Gastrocnemius medialis (tissue), 4 donors: ENCODE measurements around the gene TGFA. TPM values are rescaled to one million over a fixed set of nuclear protein-coding genes. Genes with fewer than 3 reads are reported as not detected.

Experiments used
- ATAC-seq, 2 donors: fragments of 150-250 bp; one replicate each; pipeline ENCODE4 v1.9.1; 2016
- DNase-seq, 2 donors: peaks; one replicate each; pipeline ENCODE4 v3.0.0-alpha.2; 2019
- H3K27ac ChIP-seq, 4 donors: fragments of 200-600 bp; sonication (generic); 1 replicate in 1 of 4; 2 replicates in 3 of 4; pipeline ENCODE4 v1.5.1; 2016 to 2018; ENCODE audit warnings: mild to moderate bottlenecking in 2 of 4, moderate library complexity in 1 of 4
- H3K27me3 ChIP-seq, 3 donors: fragments of 200-600 bp; sonication (generic) in 2 of 3; 1 replicate in 1 of 3; 2 replicates in 2 of 3; pipeline versions ENCODE4 v1.5.1 to v1.6.0; 2016 to 2019; ENCODE audit warnings: mild to moderate bottlenecking in 1 of 3, moderate library complexity in 1 of 3
- H3K36me3 ChIP-seq, 2 donors: fragments of 200-600 bp; sonication (generic) in 1 of 2; one replicate each; pipeline ENCODE4 v1.5.1; 2017 to 2018
- H3K4me1 ChIP-seq, 2 donors: fragments of 200-600 bp; sonication (generic) in 1 of 2; one replicate each; pipeline ENCODE4 v1.5.1; 2016 to 2017; ENCODE audit warnings: mild to moderate bottlenecking in 2 of 2
- H3K4me3 ChIP-seq, 4 donors: fragments of 200-600 bp; sonication (generic) in 3 of 4; 1 replicate in 1 of 4; 2 replicates in 3 of 4; pipeline ENCODE4 v1.5.1; 2016 to 2019; ENCODE audit warnings: mild to moderate bottlenecking in 2 of 4
- H3K9me3 ChIP-seq, 3 donors: fragments of 200-600 bp; sonication (generic) in 2 of 3; 1 replicate in 1 of 3; 2 replicates in 2 of 3; pipeline ENCODE4 v1.5.1; 2016 to 2019
- CTCF ChIP-seq, 5 experiments: fragments of 450-650 bp in 3 of 5; fragments of 200-600 bp in 2 of 5; sonication (generic) in 2 of 5; IDR thresholded peaks in 4 of 5; conservative IDR thresholded peaks in 1 of 5; 1 replicate in 4 of 5; 2 replicates in 1 of 5; pipeline ENCODE4 v1.5.1; 2016 to 2019; ENCODE audit warnings: antibody characterized with exemption in 5 of 5, mild to moderate bottlenecking in 3 of 5, moderate library complexity in 3 of 5
- POLR2A ChIP-seq, 2 donors: fragments of 450-650 bp; IDR thresholded peaks; one replicate each; pipeline ENCODE4 v1.6.1; 2017; ENCODE audit warnings: antibody characterized with exemption in 2 of 2, mild to moderate bottlenecking in 2 of 2, moderate library complexity in 2 of 2
- in situ Hi-C, 4 donors: fragments of 200-750 bp; cut with MboI; loops; one replicate each; pipeline versions ENCODE4 v1.15.0 to v1.8.0; 2017; ENCODE audit warnings: low sequenced_read_pairs in 4 of 4
- intact Hi-C: fragments of 100-400 bp; cut with DNase I; formaldehyde crosslinking; loops from one replicate; pipeline ENCODE4 v1.15.1; 2023; ENCODE audit warnings: low total_unique reads
- total RNA-seq, 4 donors: library from RNA; depleted of rRNA; stranded (reverse); fragments of >200 nt; gene quantifications; one replicate each; pipeline versions ENCODE4 v1.1.0 to v1.2.3, GENCODE V29; 2016

Gene TGFA
- total RNA-seq, 4 donors from 2014 or later, result 0.05 to 0.26 (median 0.18) TPM; not detected in 1

GRCh38 chr2:70596293-70596692 lies 42.7 kb upstream of the TGFA start:
- Histone ChIP-seq H3K4me3 (no peak overlapping the region), H3K4me1 (no peaks in the 10 kb centered on the region), H3K27me3 (no peaks in the 10 kb centered on the region), H3K27ac (no peak overlapping the region), H3K9me3 (no peaks in the 10 kb centered on the region), H3K36me3 (no peaks in the 10 kb centered on the region)
- intact Hi-C loops, result no loop called here
- no peak for TF ChIP-seq POLR2A (IDR thresholded peaks at IDR 0.05)
- no peak for TF ChIP-seq CTCF (IDR thresholded peaks at IDR 0.05 in 4 of 5, conservative IDR thresholded peaks at IDR 0.05 in 1 of 5)
- in situ Hi-C loops, result no loop called here
- DNase-seq (no peak), ATAC-seq (no peak)

GRCh38 chr2:70583091-70583490 lies 29.5 kb upstream of the TGFA start:
- TF ChIP-seq CTCF (IDR thresholded peaks at IDR 0.05 in 4 of 5, conservative IDR thresholded peaks at IDR 0.05 in 1 of 5) (no peak), POLR2A (IDR thresholded peaks at IDR 0.05) (no peak)
- no peaks in the 10 kb centered on the region for H3K27me3 ChIP-seq
- ATAC-seq (no peak), DNase-seq (no peak)
- no peaks in the 10 kb centered on the region for H3K4me1 ChIP-seq
- H3K9me3 ChIP-seq, result no peaks in the 10 kb centered on the region
- no peak overlapping the region for H3K4me3 ChIP-seq
- in situ Hi-C loops, result no loop called here
- intact Hi-C loops, result no loop called here
- H3K36me3 ChIP-seq, result no peaks in the 10 kb centered on the region
- no peak overlapping the region for H3K27ac ChIP-seq

GRCh38 chr2:70580352-70580751 lies 26.7 kb upstream of the TGFA start:
- Histone ChIP-seq H3K36me3 (no peaks in the 10 kb centered on the region), H3K9me3 (no peaks in the 10 kb centered on the region), H3K27me3 (peaks cover 0 to 2% (median 0%) of the 10 kb centered on the region in 3 donors), H3K4me1 (no peaks in the 10 kb centered on the region), H3K27ac (no peak overlapping the region), H3K4me3 (no peak overlapping the region)
- in situ Hi-C loops, result no loop called here
- no peak for ATAC-seq
- no peak for TF ChIP-seq CTCF (IDR thresholded peaks at IDR 0.05 in 4 of 5, conservative IDR thresholded peaks at IDR 0.05 in 1 of 5)
- no peak for TF ChIP-seq POLR2A (IDR thresholded peaks at IDR 0.05)
- no peak for DNase-seq
- intact Hi-C loops, result no loop called here

GRCh38 chr2:70574618-70575017 lies 21.0 kb upstream of the TGFA start:
- no peak overlapping the region for H3K27ac ChIP-seq
- H3K4me1 ChIP-seq, result no peaks in the 10 kb centered on the region
- H3K27me3 ChIP-seq, result peaks cover 0 to 3% (median 2%) of the 10 kb centered on the region in 3 donors
- DNase-seq (no peak), ATAC-seq (no peak)
- no peaks in the 10 kb centered on the region for H3K9me3 ChIP-seq
- intact Hi-C loops, result no loop called here
- TF ChIP-seq POLR2A (IDR thresholded peaks at IDR 0.05) (no peak), CTCF (IDR thresholded peaks at IDR 0.05 in 4 of 5, conservative IDR thresholded peaks at IDR 0.05 in 1 of 5) (no peak)
- in situ Hi-C loops, result no loop called here
- no peak overlapping the region for H3K4me3 ChIP-seq
- no peaks in the 10 kb centered on the region for H3K36me3 ChIP-seq

- in situ Hi-C loops, result no loop called here
- H3K4me1 ChIP-seq, result no peaks in the 10 kb centered on the region
- H3K9me3 ChIP-seq, result no peaks in the 10 kb centered on the region
- intact Hi-C loops, result no loop called here
- no peaks in the 10 kb centered on the region for H3K36me3 ChIP-seq
- peaks cover 0 to 3% (median 2%) of the 10 kb centered on the region in 3 donors for H3K27me3 ChIP-seq
- no peak for TF ChIP-seq CTCF (IDR thresholded peaks at IDR 0.05 in 4 of 5, conservative IDR thresholded peaks at IDR 0.05 in 1 of 5)
- no peak for TF ChIP-seq POLR2A (IDR thresholded peaks at IDR 0.05)
- H3K4me3 ChIP-seq, result no peak overlapping the region
- DNase-seq, result no peak
- ATAC-seq, result no peak
- no peak overlapping the region for H3K27ac ChIP-seq
Measured at GRCh38 chr2:70574109-70574508, 20.5 kb upstream of the TGFA start.
